Measurements from ENCODE around the gene UBTD1. TPM values are rescaled to one million over a fixed set of nuclear protein-coding genes. Genes with fewer than 3 reads are reported as not detected.
A peak's percentile ranks its signal among the peaks of the same experiment; 100 is the strongest.
"Not testable (repeated sequence)": the region's sequence is repeated elsewhere in the genome, so short reads cannot be mapped to it uniquely, and the experiment has no call there.

The UBTD1 gene, protein sequence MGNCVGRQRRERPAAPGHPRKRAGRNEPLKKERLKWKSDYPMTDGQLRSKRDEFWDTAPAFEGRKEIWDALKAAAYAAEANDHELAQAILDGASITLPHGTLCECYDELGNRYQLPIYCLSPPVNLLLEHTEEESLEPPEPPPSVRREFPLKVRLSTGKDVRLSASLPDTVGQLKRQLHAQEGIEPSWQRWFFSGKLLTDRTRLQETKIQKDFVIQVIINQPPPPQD
- polyA plus RNA-seq (2012; ENCODE audit: insufficient read depth, insufficient read length): 5.1 TPM

DNA sequence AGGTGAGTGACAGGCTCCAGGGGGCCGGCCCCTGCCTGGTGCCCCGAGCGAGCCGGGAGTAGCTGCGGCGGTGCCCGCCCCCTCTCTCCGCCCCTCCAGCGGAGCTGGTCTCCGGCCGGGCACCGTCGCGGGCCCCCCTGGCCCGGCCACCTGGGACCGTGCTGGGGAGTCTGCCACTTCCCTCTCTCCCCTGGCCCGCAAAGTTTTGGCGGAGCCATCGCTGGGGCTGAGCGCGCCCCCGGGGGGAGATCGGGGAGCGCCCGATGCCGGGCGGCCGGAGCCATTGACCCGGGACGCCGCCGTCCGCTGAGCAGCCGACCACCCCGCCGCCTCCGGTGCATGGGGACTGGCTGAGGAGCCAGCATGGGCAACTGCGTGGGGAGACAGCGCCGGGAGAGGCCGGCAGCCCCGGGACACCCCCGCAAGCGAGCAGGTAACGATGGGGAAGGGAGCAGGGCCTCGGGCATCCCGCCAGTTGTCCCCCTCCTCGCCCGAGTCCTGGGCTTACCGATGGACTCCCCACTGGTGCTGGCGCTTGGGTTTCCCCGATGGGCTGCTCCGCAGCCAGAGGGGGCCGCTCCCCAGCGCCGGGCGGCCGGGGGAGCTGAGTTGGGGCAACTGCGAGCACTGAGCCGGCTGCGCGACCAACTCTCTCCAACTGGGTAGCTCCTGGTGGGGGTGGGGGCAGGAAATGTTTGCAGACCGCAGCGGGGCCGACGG, at the start of gene UBTD1:
Gene UBTD1 (plus strand): TSS at position 84 of the 720 bp plus-strand sequence. CDS start 280 bp downstream, at position 364.
- peak within 1 kb of the TSS; percentile 100 for H3K4me3 ChIP-seq (ENCODE audit: low read length)
- no peak for DNase-seq (ENCODE audit: low read depth, low spot score)

DNA sequence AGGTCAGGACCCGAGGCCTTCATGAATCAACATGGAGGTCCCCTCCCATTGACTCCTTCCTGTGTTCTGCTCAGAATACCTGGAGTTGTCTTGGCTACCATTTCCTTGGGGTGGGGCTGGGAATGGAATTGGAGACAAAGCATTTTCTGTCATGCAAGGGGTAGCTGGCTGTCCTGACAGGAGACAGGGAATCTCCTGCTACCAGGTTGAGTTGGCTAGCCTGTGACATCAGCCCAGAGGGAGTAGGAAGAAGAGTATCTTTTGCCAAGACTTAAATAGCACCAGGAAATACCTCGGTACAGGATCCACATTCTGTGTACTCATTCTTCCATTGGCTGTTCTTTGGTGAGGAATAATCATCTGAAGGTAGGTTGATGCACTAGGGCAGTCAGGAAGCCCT, 47.9 kb upstream of the UBTD1 start:
- no peak overlapping the region for H3K4me3 ChIP-seq (ENCODE audit: low read length)
- no peak for DNase-seq (ENCODE audit: low read depth, low spot score)

DNA sequence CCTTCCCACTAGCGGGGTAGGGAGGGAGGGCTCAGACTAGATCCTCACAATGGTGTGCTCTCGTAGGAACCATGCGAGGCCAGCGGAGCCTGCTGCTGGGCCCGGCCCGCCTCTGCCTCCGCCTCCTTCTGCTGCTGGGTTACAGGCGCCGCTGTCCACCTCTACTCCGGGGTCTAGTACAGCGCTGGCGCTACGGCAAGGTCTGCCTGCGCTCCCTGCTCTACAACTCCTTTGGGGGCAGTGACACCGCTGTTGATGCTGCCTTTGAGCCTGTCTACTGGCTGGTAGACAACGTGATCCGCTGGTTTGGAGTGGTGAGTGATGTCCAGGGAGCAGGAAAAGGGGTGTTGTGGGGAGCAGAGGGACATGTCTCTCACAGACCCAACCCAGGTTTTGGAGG, 47.1 kb upstream of the UBTD1 start:
- H3K4me3 ChIP-seq (ENCODE audit: low read length): no peak overlapping the region
- no peak for DNase-seq (ENCODE audit: low read depth, low spot score)

DNA sequence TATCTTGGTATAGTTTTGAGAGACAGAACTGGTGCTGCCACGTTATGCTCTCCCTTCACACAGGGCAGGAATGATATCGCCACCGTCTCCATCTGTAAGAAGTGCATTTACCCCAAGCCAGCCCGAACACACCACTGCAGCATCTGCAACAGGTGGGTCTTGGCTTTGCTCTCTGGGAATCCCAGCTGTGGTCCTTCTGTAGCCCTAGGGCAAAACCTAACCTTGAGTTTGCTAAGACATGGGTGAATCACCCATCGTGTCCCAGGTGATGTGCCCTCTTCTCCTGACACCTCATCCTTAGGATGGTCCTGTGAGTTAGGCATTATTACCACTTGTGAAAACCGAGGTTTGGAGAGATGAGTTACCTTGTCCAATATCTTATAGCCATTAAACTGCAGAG, 46.4 kb upstream of the UBTD1 start:
- no peak overlapping the region for H3K4me3 ChIP-seq (ENCODE audit: low read length)
- no peak for DNase-seq (ENCODE audit: low read depth, low spot score)

DNA sequence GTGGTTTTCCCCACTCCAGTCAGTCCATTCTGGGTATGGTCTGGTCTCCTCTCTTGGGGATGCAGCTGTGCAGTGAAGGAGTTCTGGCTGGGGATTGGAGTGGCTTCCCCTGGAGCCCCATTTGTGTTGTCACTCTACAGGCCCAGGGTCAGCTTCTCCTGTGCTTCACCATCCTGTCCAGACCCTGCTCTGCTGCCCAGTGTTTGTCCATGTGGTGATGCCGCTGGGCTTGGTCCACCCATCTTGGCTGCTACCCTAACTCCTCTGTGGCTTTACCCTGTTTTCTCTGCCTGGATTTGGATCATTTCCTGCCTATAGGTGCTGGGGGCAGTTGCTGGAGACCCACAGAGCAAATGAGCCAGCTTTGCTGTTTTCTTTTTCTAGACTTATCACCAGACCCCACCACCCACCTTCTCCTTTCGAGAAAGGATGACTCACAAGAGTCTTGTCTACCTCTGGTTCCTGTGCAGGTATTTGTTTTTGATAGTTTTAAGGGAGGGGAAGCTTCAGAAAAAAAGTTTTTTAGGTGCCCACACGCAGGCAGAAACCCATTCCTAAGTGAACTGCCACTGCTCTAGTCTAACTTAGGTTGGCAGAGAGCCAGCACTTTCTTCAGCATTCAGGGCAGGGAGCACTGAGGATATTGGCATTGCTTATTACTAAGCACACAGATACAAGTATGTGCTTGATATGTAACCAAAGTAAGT, 44.2 kb upstream of the UBTD1 start:
- no peak overlapping the region for H3K4me3 ChIP-seq (ENCODE audit: low read length)
- DNase-seq (ENCODE audit: low read depth, low spot score): no peak

DNA sequence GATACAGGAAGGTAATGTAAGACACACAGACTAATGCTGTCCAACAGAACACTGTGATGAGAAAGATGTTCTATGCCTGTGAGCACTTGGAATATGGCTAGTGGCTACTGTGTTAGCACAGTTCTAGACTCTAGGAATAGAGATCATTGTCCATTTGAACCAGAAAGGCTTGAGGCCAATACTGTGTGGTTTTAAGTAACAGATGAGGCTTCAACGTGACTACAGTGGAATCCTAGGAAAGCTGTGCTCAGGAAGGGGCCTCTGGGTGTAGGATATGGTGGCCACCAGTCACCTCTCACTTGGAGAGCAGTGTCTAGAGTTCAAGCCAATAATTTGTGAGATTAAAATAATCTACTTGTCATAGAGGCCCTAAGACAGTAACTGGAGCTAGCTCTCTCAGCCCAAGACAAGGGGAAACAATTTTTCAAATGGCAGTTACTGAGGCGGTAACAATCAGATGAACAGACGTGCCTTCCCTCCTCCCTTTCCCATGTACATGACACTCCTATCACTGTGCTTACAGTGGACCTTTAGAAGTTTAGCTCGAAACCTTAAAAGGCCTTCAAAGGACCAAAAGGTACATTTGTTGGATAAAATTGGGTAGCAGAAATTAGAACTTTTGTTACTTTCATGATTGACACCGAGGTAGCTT, 42.6 kb upstream of the UBTD1 start:
- no peak overlapping the region for H3K4me3 ChIP-seq (ENCODE audit: low read length)
- DNase-seq (ENCODE audit: low read depth, low spot score): no peak

DNA sequence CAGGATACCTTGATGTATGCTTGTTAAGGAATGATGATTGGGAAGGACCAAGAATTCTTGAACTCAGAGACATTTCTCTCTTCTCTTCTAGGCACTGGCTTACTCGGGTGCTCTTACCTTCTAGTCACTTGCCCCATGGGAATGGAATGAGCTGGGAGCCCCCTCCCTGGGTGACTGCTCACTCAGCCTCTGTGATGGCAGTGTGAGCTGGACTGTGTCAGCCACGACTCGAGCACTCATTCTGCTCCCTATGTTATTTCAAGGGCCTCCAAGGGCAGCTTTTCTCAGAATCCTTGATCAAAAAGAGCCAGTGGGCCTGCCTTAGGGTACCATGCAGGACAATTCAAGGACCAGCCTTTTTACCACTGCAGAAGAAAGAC, 42.0 kb upstream of the UBTD1 start:
- H3K4me3 ChIP-seq (ENCODE audit: low read length): no peak overlapping the region
- DNase-seq (ENCODE audit: low read depth, low spot score): no peak

DNA sequence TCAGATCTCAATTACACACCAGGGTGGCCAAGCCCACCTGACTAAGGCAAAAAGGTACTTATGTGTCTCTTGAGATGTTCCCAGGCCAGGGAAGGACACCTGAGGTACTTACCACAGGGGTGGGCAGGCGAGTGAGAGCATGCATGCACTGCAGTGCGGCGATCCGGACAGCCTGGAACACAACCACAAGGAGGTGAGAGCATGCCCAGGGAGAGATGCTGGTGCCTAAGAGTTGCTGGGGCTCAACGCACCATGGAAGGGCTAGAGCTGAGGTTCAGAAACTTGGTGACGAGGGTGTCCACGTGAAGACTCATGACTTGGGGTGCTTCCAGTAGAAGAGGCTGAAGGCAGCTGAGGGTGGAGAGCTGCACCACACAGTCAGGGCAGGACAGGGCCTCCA, 39.6 kb upstream of the UBTD1 start:
- H3K4me3 ChIP-seq (ENCODE audit: low read length): no peak overlapping the region
- DNase-seq (ENCODE audit: low read depth, low spot score): no peak

DNA sequence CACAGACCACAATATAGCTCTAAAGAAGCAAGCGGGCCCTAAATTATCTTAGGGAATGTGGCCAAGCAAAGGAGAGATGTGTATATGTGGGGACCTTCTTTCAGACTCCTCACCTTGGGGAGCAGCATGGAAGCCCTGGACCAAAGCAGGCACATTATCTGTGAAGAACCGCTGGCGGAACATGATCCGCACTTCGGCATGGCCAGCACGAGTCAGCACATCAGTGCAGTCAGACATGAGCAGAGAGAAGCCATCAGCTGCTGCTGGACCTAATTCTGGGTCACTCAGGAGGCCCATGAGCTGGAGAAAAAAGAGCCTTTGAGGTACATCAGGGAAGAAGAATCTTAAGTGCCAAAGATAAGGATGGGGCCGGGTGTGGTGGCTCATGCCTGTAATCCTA, 38.8 kb upstream of the UBTD1 start:
- no peak overlapping the region for H3K4me3 ChIP-seq (ENCODE audit: low read length)
- no peak for DNase-seq (ENCODE audit: low read depth, low spot score)

DNA sequence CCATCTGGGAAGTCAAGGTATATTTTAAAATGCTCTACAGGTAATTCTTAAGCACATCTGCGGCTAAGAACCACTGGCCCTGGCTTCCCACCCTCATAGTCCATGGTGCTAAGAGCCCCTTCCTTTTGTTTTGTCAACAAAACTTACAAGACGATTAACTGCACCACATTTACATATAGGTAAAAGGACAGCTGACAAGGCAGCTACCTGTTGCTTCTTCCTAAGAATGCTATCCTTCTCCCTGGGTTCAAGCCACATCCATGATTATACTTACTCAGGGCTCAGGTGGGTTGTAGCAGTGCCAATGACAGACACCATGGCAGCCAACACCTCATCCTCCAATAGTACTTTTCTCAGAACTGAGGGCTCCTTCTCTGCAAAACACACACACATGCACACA, 36.4 kb upstream of the UBTD1 start:
- H3K4me3 ChIP-seq (ENCODE audit: low read length): no peak overlapping the region
- no peak for DNase-seq (ENCODE audit: low read depth, low spot score)

DNA sequence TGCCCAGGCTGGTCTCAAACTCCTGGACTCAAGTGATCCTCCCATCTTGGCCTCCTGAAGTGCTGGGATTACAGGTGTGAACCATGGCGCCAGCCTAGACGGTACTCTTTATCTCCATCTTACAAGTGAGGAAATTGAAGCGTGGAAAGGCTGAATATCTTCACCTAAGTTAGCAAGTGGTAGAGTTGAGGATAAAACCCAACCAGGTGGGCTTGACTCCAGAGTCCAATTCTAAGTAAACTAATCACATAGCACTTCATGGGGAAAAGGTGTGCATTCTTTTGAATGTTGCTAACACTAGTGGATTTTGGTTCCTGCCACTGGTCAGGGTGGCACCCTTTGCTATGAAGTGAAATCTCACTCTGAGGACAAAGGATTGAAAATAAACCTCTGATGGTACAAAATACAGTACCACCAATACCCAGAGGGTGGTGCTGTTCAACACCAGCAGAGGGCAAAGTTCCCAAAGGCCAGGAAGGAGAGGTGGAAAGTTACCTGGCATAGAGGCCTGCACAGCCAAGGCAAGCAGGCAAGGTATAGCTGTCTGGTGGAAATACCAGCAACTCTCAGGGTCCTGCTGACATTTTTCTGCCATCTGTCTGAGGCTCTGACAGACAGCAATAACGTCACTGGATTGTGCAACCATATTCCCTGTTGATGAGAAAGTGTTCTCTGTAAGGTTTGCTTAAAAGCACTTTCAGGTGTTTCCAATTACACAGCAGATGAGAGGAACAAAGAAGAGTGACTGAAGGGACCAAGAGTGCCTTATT, 35.2 kb upstream of the UBTD1 start:
- no peak overlapping the region for H3K4me3 ChIP-seq (ENCODE audit: low read length)
- DNase-seq (ENCODE audit: low read depth, low spot score): peak; percentile 32

DNA sequence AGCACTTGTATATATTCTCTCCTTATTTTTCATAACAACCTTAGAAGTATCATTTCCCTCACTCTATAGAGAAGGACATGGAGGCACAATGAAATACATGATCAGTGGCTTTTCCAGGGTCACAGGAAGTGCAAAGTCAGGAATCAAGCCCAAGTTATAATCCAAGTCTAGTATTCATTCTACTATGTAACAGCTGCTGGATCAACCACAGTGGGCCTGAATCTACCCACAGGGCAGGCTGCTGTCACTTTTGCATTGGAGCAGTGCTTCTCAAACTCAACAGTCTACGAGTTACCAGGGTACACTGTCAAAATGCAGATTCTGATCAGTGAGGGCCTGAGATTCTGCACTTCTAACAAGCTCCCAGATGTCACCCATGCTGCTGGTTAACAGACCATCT, 34.5 kb upstream of the UBTD1 start:
- DNase-seq (ENCODE audit: low read depth, low spot score): no peak

DNA sequence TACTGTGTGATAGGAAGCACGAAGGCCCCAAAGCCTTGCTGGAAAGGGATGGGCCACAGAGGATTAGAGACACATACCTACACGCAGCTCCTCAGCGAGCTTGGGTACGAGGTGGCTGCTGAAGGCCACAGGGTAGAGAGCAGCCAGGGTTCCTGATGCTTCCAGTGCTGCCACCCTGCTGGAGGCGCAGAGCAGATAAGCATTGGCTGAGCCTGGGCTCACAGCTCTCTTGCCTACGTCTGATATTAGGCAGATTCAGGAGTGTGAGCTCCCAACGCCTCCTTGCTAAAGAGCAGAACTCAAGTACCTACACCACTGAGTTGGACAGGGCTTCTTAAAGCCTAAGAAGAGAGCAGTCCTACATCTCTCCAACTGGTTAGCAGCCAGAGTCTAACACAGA, 32.7 kb upstream of the UBTD1 start:
- no peak for DNase-seq (ENCODE audit: low read depth, low spot score)
- no peak overlapping the region for H3K4me3 ChIP-seq (ENCODE audit: low read length)

More for the DNA sequence above, 34.5 kb upstream of the UBTD1 start:
- H3K4me3 ChIP-seq (ENCODE audit: low read length): no peak overlapping the region

DNA sequence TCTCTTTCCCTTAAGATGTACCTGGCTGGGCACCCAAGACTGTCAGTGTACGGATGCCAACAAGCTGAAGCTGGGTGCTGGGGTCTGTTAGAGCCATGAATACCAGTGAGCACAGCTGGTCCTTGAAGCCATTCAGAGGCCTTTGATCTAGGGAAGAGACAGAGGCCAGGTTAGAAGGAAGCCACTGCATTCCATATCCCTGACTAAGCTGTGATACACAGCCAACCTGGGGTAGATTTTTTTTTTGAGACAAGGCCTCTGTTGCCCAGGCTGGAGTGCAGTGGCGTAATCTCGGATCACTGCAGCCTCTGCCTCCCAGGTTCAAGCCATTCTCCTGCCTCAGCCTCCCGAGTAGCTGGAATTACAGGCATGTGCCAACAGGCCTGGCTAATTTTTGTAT, 32.0 kb upstream of the UBTD1 start:
- DNase-seq (ENCODE audit: low read depth, low spot score): no peak
- H3K4me3 ChIP-seq (ENCODE audit: low read length): no peak overlapping the region

DNA sequence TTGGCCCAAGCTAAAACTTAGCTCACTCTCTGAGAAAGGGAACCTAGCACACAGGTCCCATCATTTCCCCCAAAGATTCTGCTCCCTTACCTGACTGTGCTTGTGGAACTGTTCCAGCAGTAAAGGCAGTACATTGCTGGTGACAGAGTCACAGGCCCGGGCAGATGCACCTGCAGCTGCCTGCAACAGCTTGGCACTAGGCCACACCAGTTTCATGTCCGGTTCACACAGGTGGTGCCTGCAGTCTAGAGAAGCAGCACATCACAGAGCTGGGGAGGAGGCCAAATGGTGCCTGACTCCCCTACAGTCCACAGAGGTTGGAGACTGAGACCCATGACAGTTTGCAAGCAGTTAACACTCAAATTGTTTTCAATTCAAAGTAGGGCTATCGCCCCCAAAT, 30.6 kb upstream of the UBTD1 start:
- peak; percentile 54 for DNase-seq (ENCODE audit: low read depth, low spot score)
- no peak overlapping the region for H3K4me3 ChIP-seq (ENCODE audit: low read length)

DNA sequence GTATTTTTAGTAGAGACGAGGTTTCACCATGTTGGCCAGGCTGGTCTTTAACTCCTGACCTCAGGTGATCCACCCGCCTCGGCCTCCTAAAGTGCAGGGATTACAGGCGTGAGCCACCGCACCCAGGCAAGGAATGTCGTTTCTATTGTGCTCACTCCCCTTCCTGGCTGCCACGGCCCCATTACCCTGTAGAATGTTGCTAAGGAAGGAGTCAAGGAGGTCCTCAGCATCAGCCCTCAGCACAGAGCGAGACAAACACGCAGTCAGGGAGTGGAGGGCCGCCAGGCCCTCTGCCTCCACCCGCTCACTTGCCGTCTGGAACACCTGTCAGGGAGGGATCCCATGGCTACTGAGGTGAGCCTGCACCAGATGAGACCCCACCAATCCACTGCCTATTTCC, 29.9 kb upstream of the UBTD1 start:
- DNase-seq (ENCODE audit: low read depth, low spot score); H3K4me3 ChIP-seq (ENCODE audit: low read length): not testable (repeated sequence)

DNA sequence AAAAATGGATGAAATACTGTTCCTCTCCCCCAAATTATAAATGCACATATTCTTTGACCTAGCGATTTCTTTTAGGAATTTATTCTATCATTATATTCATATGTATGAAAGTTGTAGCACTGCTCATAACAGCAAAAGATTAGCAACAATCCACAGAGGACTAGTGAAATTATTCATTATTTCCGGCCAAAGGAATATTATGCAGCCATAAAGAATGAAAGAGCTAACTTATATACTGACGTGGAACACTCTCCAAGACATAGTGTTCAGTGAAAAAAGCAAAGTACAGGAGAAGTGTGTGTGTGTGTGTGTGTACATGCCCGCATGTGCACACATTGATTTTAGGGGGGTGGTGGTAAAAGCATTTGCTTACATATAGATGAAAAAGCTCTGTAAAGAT, 23.8 kb upstream of the UBTD1 start:
- no peak for DNase-seq (ENCODE audit: low read depth, low spot score)
- H3K4me3 ChIP-seq (ENCODE audit: low read length): no peak overlapping the region

DNA sequence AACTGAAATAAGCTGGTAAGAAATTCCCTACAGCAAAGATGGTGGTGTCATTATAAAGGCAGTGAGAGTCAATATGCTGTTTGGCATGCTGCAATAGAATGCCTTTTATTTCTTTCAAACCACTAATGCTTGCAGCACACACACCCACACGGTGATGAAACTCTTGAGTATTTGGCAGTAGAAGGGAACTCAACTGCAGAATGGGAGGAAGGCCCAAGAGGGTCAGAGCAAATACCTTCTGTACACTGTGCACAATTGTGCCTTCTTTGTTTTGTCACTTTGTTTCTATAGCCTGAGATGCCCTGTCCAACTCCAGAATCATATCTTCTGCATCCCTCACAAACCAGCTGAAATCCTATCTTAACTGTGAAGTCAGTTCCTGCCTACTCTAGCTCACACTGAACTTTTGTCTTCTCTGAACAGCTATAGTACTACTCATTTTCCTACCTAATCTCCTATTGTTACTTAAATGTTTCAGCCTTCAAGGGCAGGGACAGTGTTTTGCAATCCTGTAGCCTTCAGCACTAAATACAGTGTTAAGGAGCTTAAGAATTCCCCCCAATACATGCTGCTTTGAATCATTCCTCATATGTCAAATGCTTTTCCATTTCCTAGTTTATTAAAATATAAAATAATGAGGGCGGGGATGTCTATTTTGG, 22.7 kb upstream of the UBTD1 start:
- DNase-seq (ENCODE audit: low read depth, low spot score): no peak
- no peak overlapping the region for H3K4me3 ChIP-seq (ENCODE audit: low read length)

DNA sequence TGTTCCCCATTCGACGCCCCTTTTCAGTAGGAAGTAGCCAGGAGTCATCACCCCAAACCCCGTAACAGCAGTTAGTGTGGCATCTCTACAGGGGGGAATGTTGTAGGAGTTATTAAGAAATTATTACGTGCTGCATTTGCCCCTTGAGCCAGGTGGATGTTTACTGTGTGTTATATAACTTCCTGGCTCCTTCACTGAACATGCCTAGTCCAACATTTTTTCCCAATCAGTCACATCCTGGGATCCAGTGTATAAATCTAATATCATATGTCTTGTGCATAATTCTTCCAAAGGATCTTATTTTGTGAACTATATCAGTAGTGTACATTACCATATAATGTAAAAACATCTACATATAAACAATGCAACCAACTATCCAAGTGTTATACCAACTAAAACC, 19.3 kb upstream of the UBTD1 start:
- DNase-seq (ENCODE audit: low read depth, low spot score): not testable (repeated sequence)

More for the DNA sequence above, 19.3 kb upstream of the UBTD1 start:
- not testable (repeated sequence) for H3K4me3 ChIP-seq (ENCODE audit: low read length)

Measured in Jurkat, Clone E6-1 (cell line).